BLaER1 treated with 17β-estradiol and CSF1 and Interleukin-3, amounts not matched to agents 10 nM and 100 nM (cell line): ENCODE measurements around the gene PROX2.

Experiments used
- H3K27ac ChIP-seq, 11 experiments: shearing (Covaris generic); formaldehyde crosslinking; 2 replicates each; pipeline ENCODE4 v1.8.1; 2022
- H3K27me3 ChIP-seq, 11 experiments: shearing (Covaris generic); formaldehyde crosslinking; 2 replicates each; pipeline ENCODE4 v1.8.1; 2022
- H3K36me3 ChIP-seq, 11 experiments: shearing (Covaris generic); formaldehyde crosslinking; 2 replicates each; pipeline ENCODE4 v1.8.1; 2022
- H3K4me1 ChIP-seq, 10 experiments: shearing (Covaris generic); formaldehyde crosslinking; 2 replicates each; pipeline ENCODE4 v1.8.1; 2022
- H3K4me2 ChIP-seq, 11 experiments: shearing (Covaris generic); formaldehyde crosslinking; 2 replicates each; pipeline ENCODE4 v1.8.1; 2022
- H3K4me3 ChIP-seq, 10 experiments: shearing (Covaris generic); formaldehyde crosslinking; 2 replicates each; pipeline ENCODE4 v1.8.1; 2022
- H3K9ac ChIP-seq, 11 experiments: shearing (Covaris generic); formaldehyde crosslinking; 2 replicates each; pipeline ENCODE4 v1.8.1; 2022
- H3K9me3 ChIP-seq, 11 experiments: shearing (Covaris generic); formaldehyde crosslinking; replicated peaks in 1 of 11; 2 replicates each; pipeline ENCODE4 v1.8.1; 2022
- H4K20me1 ChIP-seq, 11 experiments: shearing (Covaris generic); formaldehyde crosslinking; 2 replicates each; pipeline ENCODE4 v1.8.1; 2022
- Cebpa-rat ChIP-seq, 11 experiments: shearing (Covaris generic); IDR thresholded peaks; 2 replicates each; pipeline ENCODE4 v1.8.1; 2022

PROX2 gene

GRCh38 chr14:74892745-74893144 is 16.8 kb upstream of the PROX2 start:
- peak overlapping the region in 1 of 10 experiments; percentile 18; a peak in 1 of 20 replicates for H3K4me3 ChIP-seq
- H3K4me2 ChIP-seq: peak overlapping the region; percentile 57 to 83 (median 71)
- TF ChIP-seq Cebpa-rat (IDR thresholded peaks at IDR 0.05): no peak
- H3K27me3 ChIP-seq: no peaks in the 10 kb centered on the region
- peak overlapping the region in 7 of 11 experiments; percentile 9 to 45 (median 36); a peak in 10 of 22 replicates for H3K9ac ChIP-seq
- H3K4me1 ChIP-seq: peaks cover 29 to 51% (median 42%) of the 10 kb centered on the region in 10 experiments
- H3K27ac ChIP-seq: peak overlapping the region in 6 of 11 experiments; percentile 5 to 68 (median 57); a peak in 6 of 22 replicates
- H4K20me1 ChIP-seq: peaks cover 33 to 100% (median 94%) of the 10 kb centered on the region in 11 experiments
- H3K36me3 ChIP-seq: peaks cover 95 to 100% (median 99%) of the 10 kb centered on the region in 11 experiments
- no peaks in the 10 kb centered on the region for H3K9me3 ChIP-seq

- no peak for TF ChIP-seq Cebpa-rat (IDR thresholded peaks at IDR 0.05)
- Histone ChIP-seq H3K9ac (peak overlapping the region in 5 of 11 experiments; percentile 3 to 27 (median 15); a peak in 5 of 22 replicates), H3K27ac (0 out of 22 replicates have a peak overlapping the region, but pooled peaks of 2 of the 11 experiments have one; percentile 10 to 20), H4K20me1 (peaks cover 42 to 100% (median 94%) of the 10 kb centered on the region in 11 experiments), H3K4me3 (no peak overlapping the region), H3K27me3 (no peaks in the 10 kb centered on the region), H3K36me3 (peaks cover 92 to 100% (median 98%) of the 10 kb centered on the region in 11 experiments), H3K4me2 (peak overlapping the region; percentile 57 to 83 (median 71); a peak in 21 of 22 replicates), H3K4me1 (peaks cover 29 to 51% (median 42%) of the 10 kb centered on the region in 10 experiments), H3K9me3 (no peaks in the 10 kb centered on the region)
These were observed 15.9 kb upstream of the PROX2 start for GRCh38 chr14:74891870-74892269.

- TF ChIP-seq Cebpa-rat (IDR thresholded peaks at IDR 0.05): no peak
- Histone ChIP-seq H3K9me3 (no peaks in the 10 kb centered on the region), H3K27me3 (no peaks in the 10 kb centered on the region), H3K4me2 (no peak overlapping the region), H3K36me3 (peaks cover 92 to 100% (median 98%) of the 10 kb centered on the region in 11 experiments), H4K20me1 (peaks cover 58 to 100% (median 95%) of the 10 kb centered on the region in 11 experiments), H3K27ac (no peak overlapping the region), H3K4me1 (peaks cover 34 to 56% (median 47%) of the 10 kb centered on the region in 10 experiments), H3K4me3 (no peak overlapping the region), H3K9ac (no peak overlapping the region)
These were observed 14.3 kb upstream of the PROX2 start for GRCh38 chr14:74890262-74890661.

DNA sequence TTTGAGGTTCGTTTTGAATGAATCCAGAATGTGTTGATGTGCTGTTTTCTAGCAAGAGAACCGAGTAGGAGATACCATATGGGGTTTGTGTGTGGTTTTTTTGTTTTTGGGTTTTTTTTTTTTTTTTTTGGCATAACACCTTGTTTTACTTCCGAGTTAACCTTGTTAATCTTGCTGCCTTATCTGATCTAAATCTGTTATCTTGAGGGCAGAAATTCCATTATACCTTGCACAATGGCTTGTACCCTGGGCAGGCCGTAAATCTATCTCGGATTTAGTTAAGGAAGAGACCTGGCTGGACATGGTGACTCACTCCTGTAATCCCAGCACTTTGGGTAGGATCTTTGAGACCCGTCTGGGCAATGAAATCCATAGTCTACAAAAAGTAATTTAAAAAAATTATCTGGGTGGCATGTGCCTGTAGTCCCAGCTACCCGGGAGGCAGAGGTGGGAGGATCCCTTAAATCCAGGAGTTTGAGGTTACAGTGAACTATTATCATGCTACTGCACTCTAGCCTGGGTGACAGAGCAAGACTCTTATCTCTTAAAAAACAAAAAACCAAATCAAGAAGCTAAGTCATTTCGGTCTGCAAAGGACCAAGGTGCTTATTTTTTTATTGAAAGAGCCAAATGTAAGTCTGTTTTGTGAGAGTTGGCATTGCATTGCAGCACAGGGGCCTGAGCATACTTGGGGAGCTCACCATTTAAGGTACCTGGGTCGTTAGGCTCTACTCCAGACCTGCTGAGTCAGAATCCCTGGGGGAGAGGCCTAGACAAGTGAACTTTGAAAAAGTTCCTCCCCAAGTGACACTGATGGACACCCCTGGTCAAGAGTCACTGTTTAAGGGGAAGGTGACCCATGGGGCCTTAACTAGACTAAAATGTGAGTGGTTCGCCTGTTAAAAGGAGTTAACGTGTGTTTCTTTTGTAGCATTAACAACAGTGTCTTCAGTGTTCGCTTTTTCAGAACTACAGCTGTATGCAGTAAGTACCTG is 12.5 kb upstream of the PROX2 start:
- no peaks in the 10 kb centered on the region for H3K9me3 ChIP-seq
- H3K4me3 ChIP-seq: no peak overlapping the region
- H3K9ac ChIP-seq: no peak overlapping the region
- no peak overlapping the region for H3K4me2 ChIP-seq
- no peaks in the 10 kb centered on the region for H3K27me3 ChIP-seq
- H4K20me1 ChIP-seq: peaks cover 73 to 100% (median 97%) of the 10 kb centered on the region in 11 experiments
- TF ChIP-seq Cebpa-rat (IDR thresholded peaks at IDR 0.05): no peak
- H3K4me1 ChIP-seq: peaks cover 39 to 59% (median 49%) of the 10 kb centered on the region in 10 experiments
- peaks cover 88 to 100% (median 98%) of the 10 kb centered on the region in 11 experiments for H3K36me3 ChIP-seq
- no peak overlapping the region for H3K27ac ChIP-seq

DNA sequence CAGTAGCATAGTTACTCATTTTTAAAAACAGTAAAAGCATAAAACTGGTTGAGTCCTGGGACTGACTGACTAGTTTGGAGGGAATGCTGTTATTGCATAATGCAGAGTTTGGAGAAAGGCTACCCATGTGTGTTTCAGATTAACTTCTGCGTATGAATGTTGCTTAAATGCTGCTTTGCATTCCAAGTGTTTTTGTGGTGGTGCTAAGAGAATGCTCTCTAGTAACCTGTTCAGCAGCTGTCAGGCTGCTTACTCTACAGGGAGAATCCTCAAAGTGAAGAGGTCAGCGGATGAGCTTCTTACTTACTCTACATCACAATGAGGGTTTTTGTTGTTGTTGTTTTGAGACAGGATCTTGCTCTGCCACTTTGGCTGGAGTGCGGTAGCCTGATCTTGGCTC is 10.1 kb upstream of the PROX2 start:
- Histone ChIP-seq H3K36me3 (peaks cover 64 to 80% (median 73%) of the 10 kb centered on the region in 11 experiments), H3K4me2 (no peak overlapping the region; a peak in 2 of 22 replicates), H3K27ac (no peak overlapping the region), H4K20me1 (peaks cover 74 to 92% (median 88%) of the 10 kb centered on the region in 11 experiments), H3K4me1 (peaks cover 26 to 47% (median 37%) of the 10 kb centered on the region in 10 experiments), H3K4me3 (no peak overlapping the region), H3K27me3 (no peaks in the 10 kb centered on the region), H3K9me3 (no peaks in the 10 kb centered on the region), H3K9ac (no peak overlapping the region; a peak in 1 of 22 replicates)
- no peak for TF ChIP-seq Cebpa-rat (IDR thresholded peaks at IDR 0.05)

DNA sequence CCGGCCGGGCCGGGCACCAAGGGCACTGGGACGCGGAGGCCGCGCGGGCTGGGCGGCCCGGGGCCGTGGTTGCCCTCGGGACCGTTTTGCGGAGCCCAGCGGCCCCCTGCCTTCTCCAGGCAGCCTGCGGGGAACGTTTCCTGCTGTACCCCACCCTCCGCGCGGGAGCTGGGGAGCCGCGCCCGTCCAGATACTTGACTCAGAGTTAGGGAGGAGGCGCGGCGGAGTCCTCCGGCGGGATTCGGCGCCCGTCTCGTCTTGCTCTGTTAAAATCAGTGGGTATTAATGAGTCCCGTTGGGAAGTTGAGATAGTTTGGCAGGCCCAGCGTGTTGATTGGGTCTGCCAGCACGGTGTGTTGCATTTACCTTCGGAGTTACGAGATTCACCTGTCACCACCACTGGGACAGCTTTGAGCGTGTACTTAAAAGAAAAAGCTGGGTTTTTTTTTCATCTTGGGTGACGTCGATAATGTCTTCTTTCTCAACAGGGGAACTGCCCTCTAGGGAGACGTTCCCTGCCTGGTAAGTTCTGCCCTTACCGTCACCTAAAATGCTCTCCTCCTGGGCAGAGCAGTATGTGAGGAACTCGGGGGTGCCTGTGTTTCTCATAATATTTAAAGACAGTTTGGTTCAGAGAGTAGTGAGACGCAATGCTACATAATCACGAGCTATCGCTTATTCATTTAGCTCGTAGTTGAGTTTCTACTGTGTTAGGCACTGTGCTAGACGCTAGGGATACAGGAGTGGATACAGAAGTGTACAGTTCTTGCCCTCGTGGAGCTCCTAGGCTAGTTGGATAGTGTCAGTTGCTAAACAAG is 6.4 kb upstream of the PROX2 start:
- Histone ChIP-seq H3K27me3 (no peaks in the 10 kb centered on the region), H3K4me3 (peak overlapping the region; percentile 84 to 99 (median 96)), H3K27ac (peak overlapping the region; percentile 82 to 97 (median 95)), H3K4me2 (peak overlapping the region; percentile 81 to 98 (median 95)), H3K9me3 (no peaks in the 10 kb centered on the region), H3K4me1 (peaks cover 24 to 79% (median 62%) of the 10 kb centered on the region in 10 experiments), H3K36me3 (peaks cover 28 to 43% (median 37%) of the 10 kb centered on the region in 11 experiments), H3K9ac (peak overlapping the region; percentile 93 to 98 (median 97)), H4K20me1 (peaks cover 49 to 55% (median 54%) of the 10 kb centered on the region in 11 experiments)
- TF ChIP-seq Cebpa-rat (IDR thresholded peaks at IDR 0.05): no peak

DNA sequence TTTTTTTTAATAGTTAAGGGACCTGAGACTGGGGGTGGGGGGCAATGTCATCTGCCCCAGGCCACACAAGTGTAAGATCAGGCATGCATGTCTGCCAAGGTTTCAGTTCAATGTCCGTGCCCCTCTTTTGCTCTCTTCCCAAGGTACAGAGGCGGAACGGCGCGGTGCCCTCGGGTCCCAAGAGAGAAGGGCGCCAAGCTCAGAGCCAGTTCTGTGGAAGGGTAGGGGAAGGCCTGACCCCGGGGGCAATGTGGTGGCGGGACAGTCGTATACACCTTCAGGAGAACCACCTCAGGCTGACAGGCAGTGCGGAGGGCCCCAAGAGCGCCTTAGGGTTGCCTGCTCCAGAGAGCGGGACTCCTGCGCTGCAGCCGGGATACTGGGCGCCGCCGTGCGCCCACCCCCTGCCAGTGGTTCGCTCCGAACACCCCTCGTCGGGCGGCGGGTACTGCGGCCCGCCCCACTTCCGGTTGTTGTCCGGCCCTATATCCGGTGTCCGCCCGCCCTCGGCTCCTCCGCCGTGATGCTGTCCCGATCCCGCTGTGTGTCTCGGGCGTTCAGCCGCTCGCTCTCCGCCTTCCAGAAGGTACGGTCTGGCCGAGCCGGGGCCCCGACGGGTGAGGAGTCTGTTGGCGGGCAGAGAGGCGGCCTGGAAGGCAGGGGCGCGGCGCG is 5.6 kb upstream of the PROX2 start, which contains the start of gene DLST:
Gene DLST, plus strand, starts transcription at position 486 of the 672 bp plus-strand sequence. Its CDS starts 38 bp downstream, at position 524.
- no peaks in the 10 kb centered on the region for H3K9me3 ChIP-seq
- H3K36me3 ChIP-seq: peaks cover 20 to 36% (median 31%) of the 10 kb centered on the region in 11 experiments
- no peaks in the 10 kb centered on the region for H3K27me3 ChIP-seq
- TF ChIP-seq Cebpa-rat (IDR thresholded peaks at IDR 0.05): no peak
- H3K27ac ChIP-seq: peak within 1 kb of the TSS; percentile 82 to 97 (median 95)
- H3K4me2 ChIP-seq: peak within 1 kb of the TSS; percentile 81 to 98 (median 95)
- H4K20me1 ChIP-seq: peaks cover 42 to 48% (median 47%) of the 10 kb centered on the region in 11 experiments
- peaks cover 27 to 86% (median 69%) of the 10 kb centered on the region in 10 experiments for H3K4me1 ChIP-seq
- H3K9ac ChIP-seq: peak within 1 kb of the TSS; percentile 93 to 98 (median 97)
- H3K4me3 ChIP-seq: peak within 1 kb of the TSS; percentile 84 to 99 (median 96)
